ENCODE results near the gene ERFL. TPM values are rescaled to one million over a fixed set of nuclear protein-coding genes. Genes with fewer than 3 reads are reported as not detected.
A peak's percentile ranks its signal among the peaks of the same experiment; 100 is the strongest.

The ERFL gene
- total RNA-seq, 1 donor from 2014 or later, result 0.10 TPM

DNA sequence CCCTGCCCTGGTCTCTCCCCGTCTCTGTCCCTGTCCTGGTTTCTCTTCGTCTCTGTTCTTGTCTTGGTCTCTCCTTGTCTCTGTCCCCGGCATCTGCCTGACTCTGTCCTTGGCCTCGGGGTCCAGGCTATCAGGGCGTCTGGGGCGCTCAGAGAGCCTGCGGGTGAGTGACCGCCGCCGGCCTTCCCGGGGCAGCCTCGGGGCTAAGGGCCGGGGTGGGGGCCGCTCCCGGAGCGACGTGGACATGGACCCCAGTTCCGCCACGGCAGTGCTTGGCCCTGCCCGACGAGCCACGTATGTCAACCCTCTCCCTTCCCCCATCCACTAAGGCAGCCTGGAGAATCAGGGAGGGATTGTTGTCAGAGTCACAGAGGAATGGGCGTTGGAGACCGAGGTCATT lies 30.4 kb downstream of the ERFL start:
- DNase-seq, result no peak

DNA sequence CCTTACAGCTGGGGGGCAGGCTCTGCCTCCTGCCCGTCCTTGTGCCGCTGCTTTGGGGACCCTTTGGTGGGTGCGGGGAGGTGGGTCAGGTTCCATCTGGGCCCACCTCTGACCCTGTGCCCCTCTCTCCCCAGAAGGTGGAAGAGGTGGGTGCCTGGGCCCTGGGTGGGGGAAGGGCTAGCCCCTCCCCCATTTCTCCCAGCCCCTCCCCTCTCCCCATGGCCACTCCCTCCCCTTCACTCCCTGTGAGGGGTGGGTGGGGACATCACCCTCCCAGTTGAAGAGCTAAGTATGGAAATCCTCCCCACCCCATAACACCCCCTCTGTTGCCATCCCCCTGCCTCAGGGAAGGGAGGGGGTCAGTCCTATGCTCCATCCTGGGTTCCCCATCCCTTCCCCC lies 31.1 kb downstream of the ERFL start:
- no peak for DNase-seq

DNA sequence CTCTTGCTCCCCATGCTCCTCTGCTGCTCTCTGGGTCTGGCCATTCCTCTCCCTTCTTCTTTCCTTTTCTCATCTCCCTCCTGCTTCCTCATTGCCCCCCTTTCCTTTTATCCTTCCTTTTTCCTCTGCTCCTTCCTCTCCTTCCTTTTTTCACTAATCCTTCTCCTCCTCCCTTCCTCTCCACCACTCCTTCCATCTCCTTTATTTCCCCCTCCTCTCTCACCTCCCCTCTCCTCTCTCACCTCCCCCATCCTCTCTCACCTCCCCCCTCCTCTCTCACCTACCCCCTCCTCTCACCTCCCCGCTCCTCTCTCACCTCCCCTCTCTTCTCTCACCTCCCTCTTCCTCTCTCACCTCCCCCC lies 31.7 kb downstream of the ERFL start:
- no peak for DNase-seq

DNA sequence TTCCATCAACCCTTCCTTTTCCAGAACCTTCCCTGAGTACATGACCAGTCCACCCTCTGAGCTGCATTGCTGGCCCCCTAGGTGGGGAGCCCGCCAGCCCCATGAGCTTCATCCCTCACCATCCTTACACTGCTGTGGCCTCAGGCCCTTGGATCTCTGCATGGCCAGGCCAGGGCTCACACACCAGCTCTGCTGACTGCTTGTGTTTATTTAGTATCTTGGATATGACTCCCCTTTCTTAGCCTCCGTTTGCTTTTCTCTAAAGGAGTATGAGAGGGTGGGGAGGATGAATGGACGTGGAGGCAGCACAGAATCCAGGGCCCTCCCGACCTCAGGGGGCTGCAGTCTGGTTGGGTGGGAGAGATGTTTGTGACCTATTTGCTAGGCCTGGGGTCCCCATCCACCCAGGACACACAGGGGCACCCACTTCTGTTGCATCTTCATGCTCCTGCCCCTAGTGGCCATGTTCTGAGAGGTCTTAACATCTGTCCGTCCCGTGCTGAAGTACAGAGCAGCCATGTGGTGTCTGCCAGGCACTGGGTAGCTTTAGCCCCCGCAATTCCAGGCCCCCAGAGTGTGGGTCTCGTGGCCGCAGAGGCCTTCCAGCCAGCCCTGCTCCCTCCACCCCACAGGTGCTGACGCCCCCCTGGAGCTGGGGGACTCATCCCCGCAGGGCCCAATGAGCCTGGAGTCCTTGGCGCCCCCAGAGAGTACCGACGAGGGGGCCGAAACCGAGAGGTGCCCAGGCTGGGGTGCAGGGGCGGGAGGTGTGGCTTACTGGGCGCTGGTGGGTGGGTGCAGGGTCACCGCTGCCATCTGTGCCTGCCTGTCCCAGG lies 32.3 kb downstream of the ERFL start:
- DNase-seq, result no peak

DNA sequence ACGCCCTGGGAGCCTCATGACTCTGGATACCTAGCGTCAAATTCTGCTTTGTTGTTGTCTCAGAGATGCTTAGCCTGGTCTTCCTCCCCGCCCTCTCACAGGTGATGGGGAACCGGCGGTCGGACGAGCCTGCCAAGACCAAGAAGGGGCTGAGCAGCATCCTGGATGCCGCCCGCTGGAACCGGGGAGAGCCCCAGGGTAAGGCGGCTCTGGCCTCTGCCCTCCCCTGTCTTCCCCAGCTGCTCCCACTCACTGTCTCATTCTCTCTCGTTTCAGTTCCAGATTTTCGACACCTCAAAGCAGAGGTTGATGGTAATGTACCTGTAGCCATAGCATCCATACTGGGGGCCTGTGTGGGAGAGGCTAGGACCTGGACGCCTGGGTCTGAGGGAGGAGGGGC lies 33.9 kb downstream of the ERFL start:
- no peak for DNase-seq

DNA sequence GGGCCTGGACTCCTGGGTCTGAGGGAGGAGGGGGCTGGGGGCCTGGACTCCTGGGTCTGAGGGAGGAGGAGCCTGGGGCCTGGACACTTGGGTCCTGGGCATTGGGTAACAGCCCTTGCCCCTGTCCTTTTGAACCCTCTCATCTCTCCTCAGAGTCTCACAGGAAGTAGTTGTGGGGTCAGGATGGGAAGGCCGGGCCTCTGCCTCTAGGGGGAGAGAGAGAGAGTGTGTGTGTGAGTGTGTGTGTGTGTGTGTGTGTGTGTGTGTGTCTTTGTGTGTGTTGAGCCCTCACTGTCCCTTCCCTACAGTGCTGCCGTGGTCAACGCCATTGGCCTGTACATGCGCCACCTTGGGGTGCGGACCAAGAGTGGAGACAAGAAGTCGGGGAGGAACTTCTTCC lies 34.4 kb downstream of the ERFL start:
- no peak for DNase-seq

DNA sequence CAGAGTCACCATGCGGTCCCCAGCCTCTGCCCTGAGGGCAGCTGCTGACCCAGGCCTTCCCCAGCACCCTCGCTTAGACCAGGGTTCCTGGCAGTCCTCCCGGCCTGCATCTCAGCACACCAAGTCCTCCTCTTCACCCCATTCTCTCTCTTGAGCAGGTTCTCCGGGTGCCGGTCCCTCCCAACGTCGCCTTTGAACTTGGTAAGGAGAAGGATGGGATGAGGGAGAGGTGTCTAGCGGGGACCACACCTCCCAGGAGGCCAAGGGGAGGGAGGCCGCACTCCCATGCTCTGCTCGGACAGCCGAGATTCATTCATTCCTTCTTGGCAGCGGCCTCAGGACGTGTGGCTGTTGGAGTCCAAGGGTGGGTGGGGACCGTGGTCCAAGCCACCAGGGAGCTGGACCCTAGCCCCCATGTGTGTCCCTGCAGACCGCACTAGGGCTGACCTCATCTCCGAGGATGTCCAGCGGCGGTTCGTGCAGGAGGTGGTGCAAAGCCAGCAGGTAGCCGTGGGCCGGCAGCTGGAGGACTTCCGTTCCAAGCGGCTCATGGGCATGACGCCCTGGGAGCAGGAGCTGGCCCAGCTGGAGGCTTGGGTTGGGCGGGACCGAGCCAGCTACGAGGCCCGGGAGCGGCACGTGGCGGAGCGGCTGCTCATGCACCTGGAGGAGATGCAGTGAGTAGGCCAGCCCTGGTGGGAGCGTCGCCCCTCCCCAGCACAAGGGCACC lies 35.9 kb downstream of the ERFL start:
- no peak for DNase-seq

DNA sequence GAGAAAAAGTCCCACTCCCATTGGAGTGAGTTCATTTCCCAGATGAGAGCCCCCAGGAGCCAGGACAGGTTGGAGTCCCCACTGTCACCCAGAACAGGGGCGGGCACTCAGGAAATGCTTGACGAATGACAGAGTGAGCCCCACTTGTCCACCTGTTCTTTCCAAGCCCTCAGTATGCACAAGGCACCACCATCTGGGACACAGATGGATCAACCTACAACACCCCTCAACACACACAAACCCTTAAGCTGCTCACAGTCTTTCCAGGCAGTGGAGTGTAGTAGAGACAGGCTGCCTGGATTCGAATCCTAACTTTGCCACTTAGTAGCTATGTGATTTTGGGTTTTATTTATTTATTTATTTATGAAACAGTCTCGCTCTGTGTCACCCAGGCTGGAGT lies 37.3 kb downstream of the ERFL start:
- DNase-seq, result no peak

DNA sequence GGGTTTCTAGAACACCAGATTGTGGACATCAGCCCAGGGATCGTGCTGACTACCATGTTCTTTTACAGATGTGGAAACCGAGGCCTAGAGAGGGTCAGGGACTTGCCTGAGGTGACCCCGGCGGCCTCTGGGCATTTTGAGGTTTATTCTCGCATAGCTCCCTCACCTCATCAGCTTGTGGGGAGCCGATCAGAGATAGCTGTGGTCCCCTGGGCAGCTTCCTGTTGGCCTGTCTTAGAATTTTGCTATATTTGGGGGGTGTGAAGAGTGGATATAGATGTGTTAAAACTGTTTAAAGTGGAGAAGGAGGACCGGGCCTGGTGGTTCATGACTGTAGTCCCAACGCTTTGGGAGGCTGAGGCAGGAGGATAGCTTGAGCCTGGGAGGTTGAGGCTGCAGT lies 38.4 kb downstream of the ERFL start:
- no peak for DNase-seq

DNA sequence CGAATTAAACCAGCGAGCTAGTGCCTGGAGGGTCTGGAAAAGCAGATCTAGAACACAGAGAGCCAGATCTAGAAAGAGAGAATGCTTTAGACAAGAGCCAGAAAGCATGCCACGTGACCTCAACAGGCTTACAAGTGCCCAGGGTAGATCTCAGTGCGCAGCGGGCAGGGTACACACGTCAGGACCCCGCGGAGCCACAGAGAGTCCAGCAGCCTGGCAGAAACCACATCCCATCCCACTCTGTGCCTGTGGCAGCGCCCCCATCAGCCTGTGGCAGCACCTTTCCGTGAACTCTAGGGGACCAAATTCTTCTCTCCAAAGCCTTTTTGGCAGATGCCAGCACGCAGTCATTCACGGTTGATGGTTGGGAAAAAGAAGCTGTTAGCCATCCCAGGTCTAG lies 39.3 kb downstream of the ERFL start:
- DNase-seq, result no peak

DNA sequence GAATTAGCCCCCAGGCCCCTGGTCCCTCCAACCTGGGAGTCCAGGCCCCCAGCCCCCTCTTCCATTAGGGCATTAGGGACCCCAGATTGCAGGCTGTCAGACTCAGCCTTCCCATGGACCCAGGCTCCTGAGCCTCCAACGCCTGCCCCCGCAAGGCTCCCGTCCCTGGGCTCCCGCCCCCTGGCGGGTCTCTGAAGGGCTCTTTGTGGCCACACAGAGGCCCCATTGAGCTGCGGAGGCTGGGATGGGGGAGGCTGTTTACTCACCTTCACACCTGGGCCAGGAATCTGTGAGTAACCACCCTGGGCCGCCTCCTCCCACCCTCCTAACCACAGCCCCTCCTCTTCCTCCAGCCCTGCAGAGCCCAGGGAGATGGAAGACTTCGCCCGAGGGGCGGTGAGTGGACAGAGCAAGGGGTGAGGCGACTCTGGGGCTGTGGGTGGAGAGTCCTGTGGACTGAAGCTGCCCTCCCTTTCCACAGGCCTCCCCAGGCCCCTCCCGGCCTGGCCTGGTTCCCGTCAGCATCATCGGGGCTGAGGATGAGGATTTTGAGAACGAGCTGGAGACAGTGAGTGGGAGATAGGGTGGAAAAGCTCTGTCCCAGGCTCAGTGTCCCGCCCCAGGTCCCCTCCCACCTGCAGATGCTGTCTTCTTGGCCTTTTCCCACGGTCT lies 40.4 kb downstream of the ERFL start:
- no peak for DNase-seq

DNA sequence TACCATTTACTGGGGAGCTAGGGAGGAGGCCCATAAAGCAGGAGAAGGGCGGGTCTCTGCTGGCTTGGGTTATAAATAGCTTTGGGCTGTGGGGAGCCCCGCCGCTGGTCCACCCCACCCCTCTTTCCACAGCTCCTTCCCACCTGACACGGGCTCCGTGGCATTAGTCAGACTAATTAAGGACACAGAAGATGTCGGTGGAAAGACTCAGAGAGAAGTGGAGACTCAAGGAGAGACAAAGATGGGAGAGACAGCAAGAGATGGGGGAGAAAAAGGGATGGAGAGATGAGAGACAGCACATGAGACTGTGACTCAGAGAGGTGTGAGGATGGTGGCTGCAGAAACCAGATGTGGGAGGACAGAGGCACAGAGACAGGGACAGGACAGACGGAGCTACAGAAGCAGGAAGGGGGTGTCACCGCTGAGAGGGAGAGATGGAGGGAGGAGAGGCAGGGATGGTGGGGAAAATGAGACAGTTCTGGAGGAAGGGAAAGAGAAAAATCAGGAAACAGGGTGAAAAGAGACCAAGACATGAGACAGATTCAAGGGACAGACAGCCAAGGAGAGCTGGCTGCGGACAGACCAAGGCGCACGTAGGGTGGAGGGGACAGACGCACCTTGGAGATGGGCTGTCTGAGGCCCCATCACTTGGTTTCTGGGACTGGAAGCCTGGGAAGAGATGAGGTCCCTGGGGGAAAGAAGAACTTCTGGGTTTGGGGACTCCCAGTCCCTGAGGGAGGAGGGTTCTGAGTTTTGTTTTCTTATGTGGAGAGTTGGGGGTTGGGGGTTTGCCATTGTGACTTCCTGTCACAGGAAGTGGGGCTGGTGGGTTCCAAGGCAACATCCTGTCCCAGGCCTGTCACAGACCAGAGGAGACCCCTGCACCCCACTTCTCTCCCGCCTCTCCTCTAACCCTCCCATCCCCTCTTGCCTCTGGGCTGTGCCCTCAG lies 41.2 kb downstream of the ERFL start:
- no peak for DNase-seq

DNA sequence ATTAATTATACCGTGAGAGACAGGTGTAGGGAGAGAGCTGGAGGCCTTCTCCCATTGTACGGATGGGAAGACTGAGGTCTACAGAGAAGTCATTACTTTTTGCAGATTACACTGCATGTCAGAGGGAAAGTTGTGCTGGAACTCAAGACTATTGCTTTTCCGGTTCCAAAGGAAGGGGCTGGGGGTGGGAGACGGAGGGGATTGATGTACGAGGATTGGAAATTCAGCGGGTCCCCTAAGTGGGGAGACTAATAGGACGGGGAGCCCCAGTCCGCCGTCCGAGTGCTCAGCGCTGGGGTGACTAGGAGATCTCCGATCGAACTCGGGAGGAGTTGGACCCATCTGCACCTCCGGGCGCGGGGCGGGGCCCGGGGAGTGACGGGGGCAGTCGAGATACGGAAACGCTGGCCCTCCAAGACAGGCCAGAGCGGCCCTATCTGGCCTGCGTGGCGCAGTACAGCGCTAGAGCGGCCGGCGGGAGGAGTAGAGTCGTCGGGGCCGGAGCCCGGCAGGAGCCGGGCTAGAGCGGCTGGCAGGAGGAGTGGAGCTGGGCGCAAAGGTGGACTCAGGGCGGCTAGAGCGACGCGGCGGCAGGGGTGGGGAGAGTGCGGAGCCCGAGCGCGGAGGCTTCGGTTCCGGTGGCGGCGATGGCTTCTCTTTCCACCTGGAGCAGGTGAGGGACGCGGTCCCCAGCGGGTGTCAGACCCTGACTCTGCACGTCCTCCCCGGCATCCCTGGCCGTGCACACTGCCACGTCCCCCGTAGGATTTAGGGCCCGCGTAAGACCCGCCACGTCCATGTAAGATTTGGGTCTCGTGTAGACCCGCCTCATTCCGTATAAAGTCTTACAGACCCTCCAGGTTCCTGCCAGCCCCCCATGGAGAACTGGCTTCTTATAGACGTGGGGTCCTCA lies 44.2 kb downstream of the ERFL start:
- DNase-seq, result peak; percentile 91

DNA sequence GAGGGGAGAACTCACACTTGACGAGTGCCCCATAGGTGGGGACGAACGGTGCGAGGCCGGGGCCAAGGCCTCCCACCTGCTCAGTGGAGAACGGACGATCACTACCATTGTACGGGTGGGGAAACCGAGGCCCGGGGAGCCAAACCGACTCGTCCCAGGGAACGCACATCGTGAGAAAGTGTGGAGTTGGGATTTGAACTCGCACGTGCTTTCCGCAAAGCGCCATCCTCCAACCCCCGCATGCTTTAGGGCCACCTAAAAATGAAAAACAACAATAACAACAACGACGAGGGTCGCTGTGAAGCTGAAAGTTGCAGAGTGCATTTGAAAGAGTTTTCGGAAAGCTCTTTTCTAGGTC lies 44.8 kb downstream of the ERFL start:
- no peak for DNase-seq

DNA sequence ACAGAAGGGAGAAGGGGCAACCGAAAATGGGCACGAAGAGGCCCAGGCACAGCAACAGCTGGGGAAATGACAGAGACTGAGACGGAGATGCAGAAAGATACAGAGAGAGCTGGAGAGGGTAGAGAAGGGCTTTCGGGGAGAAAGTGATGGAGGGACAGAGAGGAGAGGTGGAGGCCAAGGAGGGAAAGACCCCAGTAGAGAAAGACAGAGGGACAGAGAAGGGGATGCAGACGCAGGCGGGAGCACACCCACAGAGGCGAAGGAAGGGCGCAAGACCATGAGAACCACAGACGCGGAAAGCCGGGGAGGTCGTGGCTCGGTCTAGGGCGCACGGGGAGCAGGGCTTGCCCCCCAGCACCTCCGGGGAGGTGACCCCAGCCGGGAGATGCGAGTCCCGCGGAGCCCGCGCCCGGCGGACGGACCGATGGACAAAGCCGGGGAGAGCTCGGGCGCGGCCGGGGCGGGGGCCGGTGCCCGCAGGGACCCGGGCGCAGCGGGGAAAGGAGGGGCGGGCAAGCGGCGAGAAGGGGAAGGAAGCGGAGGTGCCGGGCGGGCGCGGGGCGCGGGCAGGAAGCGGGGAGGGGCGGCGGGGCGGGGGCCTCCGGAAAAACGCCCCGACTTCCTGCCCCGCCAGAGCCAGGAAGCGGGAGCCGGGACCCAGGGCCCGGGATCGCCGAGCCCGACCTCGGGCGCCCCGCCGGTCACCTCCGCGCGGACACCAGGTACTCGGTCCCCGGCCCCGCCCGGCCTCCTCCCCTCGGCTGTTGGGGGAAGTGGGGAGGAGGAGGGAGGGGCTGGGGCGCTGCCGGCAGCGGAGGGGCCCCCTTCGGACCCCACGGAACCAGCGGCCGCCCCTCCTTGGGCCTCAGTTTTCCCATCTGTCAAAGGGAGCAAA lies 45.4 kb downstream of the ERFL start, which contains the start of gene ARHGEF1:
TSS of gene ARHGEF1 (plus strand) at position 617 of the 895 bp plus-strand sequence. CDS start 4,899 bp downstream, outside the sequence.
- DNase-seq, result no peak

DNA sequence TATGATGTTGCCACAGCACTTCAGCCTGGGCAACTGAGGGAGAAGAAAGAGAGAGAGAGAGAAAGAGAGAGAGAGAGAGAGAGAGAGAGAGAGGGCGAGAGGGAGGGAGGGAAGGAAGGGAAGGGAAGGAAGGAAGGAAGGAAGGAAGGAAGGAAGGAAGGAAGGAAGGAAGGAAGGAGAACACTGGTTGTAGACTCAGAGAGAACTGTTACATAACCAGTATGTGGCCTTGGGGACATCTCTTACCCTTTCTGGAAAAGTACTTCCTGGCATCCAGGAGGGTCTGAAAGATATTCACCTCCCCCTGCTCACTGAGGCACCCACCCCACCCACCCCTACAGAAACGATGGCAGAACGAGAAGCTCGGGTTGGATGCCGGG lies 47.9 kb downstream of the ERFL start:
- DNase-seq, result no peak

DNA sequence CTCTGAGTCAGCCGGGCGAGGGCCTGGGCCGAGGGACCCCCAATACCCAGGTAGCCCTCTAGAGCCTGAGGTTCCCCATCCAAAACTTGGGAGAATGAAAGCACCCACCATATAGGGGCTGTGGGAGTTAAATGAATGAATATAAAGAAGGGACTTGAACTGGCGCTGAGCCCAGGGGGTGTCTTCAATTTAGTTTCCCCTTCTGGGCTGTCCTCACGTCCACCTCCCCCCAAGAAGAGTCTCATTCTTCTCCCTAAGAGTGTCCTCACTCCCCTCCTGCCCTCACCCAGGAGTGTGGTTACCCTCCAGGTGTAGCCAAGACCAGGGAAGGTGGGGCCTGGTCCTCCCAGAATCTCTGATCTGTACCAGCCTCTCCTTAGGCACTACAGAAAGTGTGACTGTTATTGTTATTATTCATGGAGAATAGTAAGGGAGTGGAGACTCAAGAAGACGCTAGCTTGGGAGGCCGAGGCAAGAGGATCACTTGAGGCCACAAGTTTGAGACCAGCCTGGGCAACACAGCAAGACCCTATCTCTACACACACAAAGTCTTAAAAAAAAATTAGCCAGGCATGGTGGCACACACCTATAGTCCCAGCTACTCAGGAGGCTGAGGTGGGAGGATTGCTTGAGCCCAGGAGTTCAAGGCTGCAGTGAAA lies 48.5 kb downstream of the ERFL start:
- no peak for DNase-seq

DNA sequence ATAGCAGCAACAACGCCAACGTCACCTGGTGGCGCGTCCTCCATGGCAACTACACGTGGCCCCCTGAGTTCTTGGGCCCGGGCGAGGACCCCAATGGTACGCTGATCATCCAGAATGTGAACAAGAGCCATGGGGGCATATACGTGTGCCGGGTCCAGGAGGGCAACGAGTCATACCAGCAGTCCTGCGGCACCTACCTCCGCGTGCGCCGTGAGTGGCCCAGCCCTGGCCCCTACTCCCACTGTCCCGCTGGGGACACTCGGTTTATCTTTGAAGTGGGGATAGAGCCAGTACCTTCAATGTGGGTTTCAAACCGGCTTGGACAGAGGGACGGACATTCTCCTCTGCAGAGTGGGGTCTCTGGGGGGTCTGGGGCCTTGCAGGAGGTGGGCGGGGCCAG lies 49.2 kb downstream of the ERFL start:
- DNase-seq, result no peak

All from skin of body (tissue), 2 donors.